Bronchial epithelial cell (primary cell): ENCODE data around the gene TRIM73. TPM values are rescaled to one million over a fixed set of nuclear protein-coding genes. Genes with fewer than 3 reads are reported as not detected.
"Not testable (repeated sequence)": the region's sequence is repeated elsewhere in the genome, so short reads cannot be mapped to it uniquely, and the experiment has no call there.

ENCODE experiments used
- DNase-seq: peaks from one replicate; pipeline ENCODE4 v3.0.0-alpha.2; 2010; ENCODE audit warnings: low read depth
- FAIRE-seq: peaks from 2 replicates; lab custom pipeline; 2011; peaks lifted over from hg19 to GRCh38; lab: Jason Lieb, UNC
- H3K27me3 ChIP-seq: 2 replicates; pipeline ENCODE4 v1.5.1; 2011; ENCODE audit warnings: low read length; ENCODE audit not compliant: control insufficient read depth, insufficient read depth
- H3K36me3 ChIP-seq: 2 replicates; pipeline ENCODE4 v1.5.1; 2011; ENCODE audit warnings: low read length; ENCODE audit not compliant: control insufficient read depth, insufficient read depth
- H3K4me3 ChIP-seq: 2 replicates; pipeline ENCODE4 v1.5.1; 2011; ENCODE audit warnings: mild to moderate bottlenecking, low read depth, low read length, control low read depth
- total RNA-seq: library from RNA; depleted of rRNA; stranded (reverse); fragments of >200 nt; gene quantifications from 2 replicates; pipeline ENCODE4 v1.2.1, GENCODE V29; 2014

TRIM73 gene
- total RNA-seq, result 0.38 and 0.79 TPM in 2 replicates

- not testable (repeated sequence) for DNase-seq, FAIRE-seq, H3K4me3 ChIP-seq, H3K27me3 ChIP-seq, H3K36me3 ChIP-seq
Observed at GRCh38 chr7:75395329-75395728, at the start of gene TRIM73. Gene TRIM73, plus strand, starts transcription at chr7:75395629. Its CDS starts 3,305 bp downstream, at chr7:75398934.

GRCh38 chr7:75358671-75359541 lies 36.5 kb upstream of the TRIM73 start:
- not testable (repeated sequence) for DNase-seq, FAIRE-seq, H3K4me3 ChIP-seq

GRCh38 chr7:75359542-75359848 lies 35.9 kb upstream of the TRIM73 start:
- DNase-seq, H3K4me3 ChIP-seq, FAIRE-seq, H3K36me3 ChIP-seq, H3K27me3 ChIP-seq: not testable (repeated sequence)

More at GRCh38 chr7:75358671-75359541, 36.5 kb upstream of the TRIM73 start:
- H3K36me3 ChIP-seq, H3K27me3 ChIP-seq: not testable (repeated sequence)

GRCh38 chr7:75364079-75364478 lies 31.4 kb upstream of the TRIM73 start:
- not testable (repeated sequence) for H3K4me3 ChIP-seq, H3K27me3 ChIP-seq, H3K36me3 ChIP-seq, FAIRE-seq, DNase-seq

- not testable (repeated sequence) for H3K36me3 ChIP-seq, H3K4me3 ChIP-seq, H3K27me3 ChIP-seq, DNase-seq, FAIRE-seq
Observed at GRCh38 chr7:75366643-75367042, 28.8 kb upstream of the TRIM73 start.

GRCh38 chr7:75367313-75367712 lies 28.1 kb upstream of the TRIM73 start:
- H3K4me3 ChIP-seq, H3K27me3 ChIP-seq, H3K36me3 ChIP-seq, FAIRE-seq, DNase-seq: not testable (repeated sequence)

GRCh38 chr7:75374144-75374518 lies 21.3 kb upstream of the TRIM73 start:
- not testable (repeated sequence) for H3K4me3 ChIP-seq, H3K27me3 ChIP-seq, FAIRE-seq, DNase-seq, H3K36me3 ChIP-seq

GRCh38 chr7:75374519-75375317 lies 20.7 kb upstream of the TRIM73 start:
- H3K36me3 ChIP-seq, H3K27me3 ChIP-seq, FAIRE-seq, DNase-seq, H3K4me3 ChIP-seq: not testable (repeated sequence)

- FAIRE-seq, H3K4me3 ChIP-seq, H3K36me3 ChIP-seq, H3K27me3 ChIP-seq, DNase-seq: not testable (repeated sequence)
Observed at GRCh38 chr7:75393194-75393593, 2.2 kb upstream of the TRIM73 start.

- FAIRE-seq, H3K36me3 ChIP-seq, DNase-seq: not testable (repeated sequence)
Observed at GRCh38 chr7:75397865-75398264, 2.4 kb downstream of the TRIM73 start.

GRCh38 chr7:75398771-75399700 lies 3.6 kb downstream of the TRIM73 start:
- not testable (repeated sequence) for H3K4me3 ChIP-seq, DNase-seq, H3K27me3 ChIP-seq, H3K36me3 ChIP-seq, FAIRE-seq

More at GRCh38 chr7:75397865-75398264, 2.4 kb downstream of the TRIM73 start:
- not testable (repeated sequence) for H3K27me3 ChIP-seq, H3K4me3 ChIP-seq

- not testable (repeated sequence) for H3K27me3 ChIP-seq, H3K36me3 ChIP-seq, DNase-seq, H3K4me3 ChIP-seq, FAIRE-seq
Observed at GRCh38 chr7:75400575-75400974, 5.1 kb downstream of the TRIM73 start.
